IMR-90 (cell line): ENCODE results near the gene CCDC38. TPM values are rescaled to one million over a fixed set of nuclear protein-coding genes. Genes with fewer than 3 reads are reported as not detected.

Experiments used
- ATAC-seq: fragments of 200-7000 bp; cut with Tn5 transposase; 2 replicates; pipeline ENCODE4 v1.9.1; 2020; ENCODE audit warnings: low read depth, mild to moderate bottlenecking, moderate library complexity
- BruUV-seq: library from RNA; stranded (reverse); fragments of 400-500 nt; replicated peaks from 2 replicates; lab custom pipeline; 2021; lab: Mats Ljungman, UMichigan
- CTCF ChIA-PET: fragments of 300-600 bp; formaldehyde crosslinking; extraction: SDS; loops from one replicate; lab custom pipeline; 2021; ENCODE audit warnings: antibody characterized with exemption; lab: Yijun Ruan, JAX
- POLR2A ChIA-PET: fragments of 300-600 bp; sonication (Branson Sonifier 250); formaldehyde crosslinking; loops from one replicate; lab custom pipeline; 2022; ENCODE audit warnings: antibody characterized with exemption; ENCODE audit not compliant: unreplicated experiment; lab: Charles Lee
- DNase-seq: peaks from one replicate; pipeline ENCODE4 v3.0.0; 2013
- H2AFZ ChIP-seq: replicated peaks from 2 replicates; pipeline ENCODE3; 2013; ENCODE audit warnings: low read length, mild to moderate bottlenecking; ENCODE audit not compliant: poor library complexity
- H2AK5ac ChIP-seq: 2 replicates; pipeline ENCODE4 v1.6.1; 2013; ENCODE audit warnings: low read depth, low read length, inconsistent platforms
- H2AK9ac ChIP-seq: replicated peaks from 2 replicates; pipeline ENCODE3; 2013; ENCODE audit warnings: mild to moderate bottlenecking, low read depth, low read length, moderate library complexity; ENCODE audit not compliant: poor library complexity
- H2BK120ac ChIP-seq: 2 replicates; pipeline ENCODE4 v1.6.1; 2013; ENCODE audit warnings: low read depth, low read length, inconsistent platforms
- H2BK15ac ChIP-seq: 3 replicates; pipeline ENCODE4 v1.6.1; 2013; ENCODE audit warnings: low read depth, low read length, inconsistent platforms
- H2BK20ac ChIP-seq: 2 replicates; pipeline ENCODE4 v1.6.1; 2013; ENCODE audit warnings: low read depth, mild to moderate bottlenecking, inconsistent platforms, low read length, moderate library complexity
- H2BK5ac ChIP-seq: 2 replicates; pipeline ENCODE4 v1.6.1; 2013; ENCODE audit warnings: mild to moderate bottlenecking, low read depth, low read length, inconsistent platforms; ENCODE audit not compliant: poor library complexity, severe bottlenecking
- H3K14ac ChIP-seq: replicated peaks from 2 replicates; pipeline ENCODE4 v1.6.1; 2013; ENCODE audit warnings: low read depth, low read length, inconsistent platforms
- H3K18ac ChIP-seq: 2 replicates; pipeline ENCODE4 v1.6.1; 2013; ENCODE audit warnings: low read depth, low read length, control low read depth
- H3K23ac ChIP-seq: 2 replicates; pipeline ENCODE4 v1.6.1; 2013; ENCODE audit warnings: low read depth, low read length, inconsistent platforms
- H3K27ac ChIP-seq: 2 replicates; pipeline ENCODE4 v1.5.1; 2013; ENCODE audit warnings: mild to moderate bottlenecking, control low read depth, low read length; ENCODE audit not compliant: insufficient read depth
- H3K27me3 ChIP-seq: 2 replicates; pipeline ENCODE4 v1.6.1; 2013; ENCODE audit warnings: low read length; ENCODE audit not compliant: control insufficient read depth, insufficient read depth
- H3K36me3 ChIP-seq: 2 replicates; pipeline ENCODE4 v1.6.1; 2013; ENCODE audit warnings: low read length, mixed read lengths; ENCODE audit not compliant: control insufficient read depth, insufficient read depth
- H3K4ac ChIP-seq: 2 replicates; pipeline ENCODE4 v1.6.1; 2013; ENCODE audit warnings: low read depth, low read length, inconsistent platforms
- H3K4me1 ChIP-seq: 2 replicates; pipeline ENCODE4 v1.6.1; 2013; ENCODE audit warnings: low read length, mixed read lengths; ENCODE audit not compliant: control insufficient read depth, insufficient read depth
- H3K4me2 ChIP-seq: 2 replicates; pipeline ENCODE4 v1.6.1; 2013; ENCODE audit warnings: low read depth, mild to moderate bottlenecking, control low read depth, low read length, moderate library complexity
- H3K4me3 ChIP-seq: 2 replicates; pipeline ENCODE4 v1.5.1; 2013; ENCODE audit warnings: low read depth, mild to moderate bottlenecking, control low read depth, low read length, moderate library complexity; ENCODE audit not compliant: insufficient read depth
- H3K56ac ChIP-seq: 2 replicates; pipeline ENCODE4 v1.6.1; 2013; ENCODE audit warnings: low read length, inconsistent platforms; ENCODE audit not compliant: insufficient read depth; ENCODE audit errors: extremely low read depth
- H3K79me1 ChIP-seq, 2 experiments: 2 replicates each; pipeline ENCODE4 v1.6.1; 2013; ENCODE audit warnings: low read length in 2 of 2, inconsistent platforms in 1 of 2, low read depth in 1 of 2
- H3K9ac ChIP-seq: 2 replicates; pipeline ENCODE4 v1.6.1; 2013; ENCODE audit warnings: low read depth, low read length, control low read depth
- H3K9me1 ChIP-seq: 2 replicates; pipeline ENCODE4 v1.6.1; 2013; ENCODE audit warnings: low read length, inconsistent platforms; ENCODE audit not compliant: insufficient read depth
- H3K9me3 ChIP-seq: 2 replicates; pipeline ENCODE4 v1.6.1; 2013; ENCODE audit warnings: low read length; ENCODE audit not compliant: control insufficient read depth, insufficient read depth
- H4K20me1 ChIP-seq: 2 replicates; pipeline ENCODE4 v1.6.1; 2013; ENCODE audit warnings: low read length, inconsistent platforms; ENCODE audit not compliant: insufficient read depth
- H4K5ac ChIP-seq: 2 replicates; pipeline ENCODE4 v1.6.1; 2013; ENCODE audit warnings: mild to moderate bottlenecking, low read depth, low read length, control low read depth
- H4K8ac ChIP-seq, 2 experiments: 2 replicates each; pipeline ENCODE4 v1.6.1; 2013; ENCODE audit warnings: low read depth in 2 of 2, low read length in 2 of 2, control low read depth in 1 of 2, inconsistent platforms in 1 of 2
- H4K91ac ChIP-seq: 2 replicates; pipeline ENCODE4 v1.6.1; 2013; ENCODE audit warnings: low read depth, low read length, inconsistent platforms; ENCODE audit not compliant: insufficient read depth
- BHLHE40 ChIP-seq: fragments of 150-350 bp; IDR thresholded peaks from 2 replicates; pipeline ENCODE4 v1.6.1; 2016; ENCODE audit warnings: mild to moderate bottlenecking, low read depth, low read length
- CTCF ChIP-seq: conservative IDR thresholded peaks from 2 replicates; pipeline ENCODE4 v1.5.1; 2012; ENCODE audit warnings: mild to moderate bottlenecking, low read depth, low read length, improper control_type of control experiment
- ELK1 ChIP-seq: fragments of 150-350 bp; IDR thresholded peaks from 2 replicates; pipeline ENCODE4 v1.6.1; 2016; ENCODE audit warnings: low read depth, mild to moderate bottlenecking, low read length, moderate library complexity, borderline replicate concordance
- MAFK ChIP-seq: IDR thresholded peaks from 2 replicates; pipeline ENCODE4 v1.6.1; 2012; ENCODE audit warnings: low read depth, low read length, improper control_type of control experiment
- MAZ ChIP-seq: IDR thresholded peaks from 2 replicates; pipeline ENCODE4 v1.6.1; 2012; ENCODE audit warnings: low read depth, mild to moderate bottlenecking, low read length, improper control_type of control experiment, moderate library complexity, borderline replicate concordance
- NFE2L2 ChIP-seq: fragments of 150-350 bp; IDR thresholded peaks from 2 replicates; pipeline ENCODE4 v1.6.1; 2016; ENCODE audit warnings: low read depth, mild to moderate bottlenecking, low read length
- RAD21 ChIP-seq: IDR thresholded peaks from 2 replicates; pipeline ENCODE4 v1.6.1; 2012; ENCODE audit warnings: low read length, improper control_type of control experiment
- RFX5 ChIP-seq: IDR thresholded peaks from 2 replicates; pipeline ENCODE4 v1.8.0; 2012; ENCODE audit warnings: low read depth, mild to moderate bottlenecking, low read length, moderate library complexity
- SMC3 ChIP-seq: fragments of 150-350 bp; IDR thresholded peaks from 2 replicates; pipeline ENCODE4 v1.6.1; 2016; ENCODE audit warnings: low read depth, mild to moderate bottlenecking, antibody characterized with exemption, low read length, moderate library complexity
- USF2 ChIP-seq: fragments of 150-350 bp; IDR thresholded peaks from 2 replicates; pipeline ENCODE4 v1.6.1; 2017; ENCODE audit warnings: mild to moderate bottlenecking, antibody characterized with exemption, low read length, low read depth
- WGBS, 2 experiments: methylation state at CpG; one replicate each; pipeline versions ENCODE4 v1.1.5 to v1.1.7; 2013; ENCODE audit warnings: missing lambda C conversion rate in 2 of 2; ENCODE audit not compliant: insufficient read length in 1 of 2; ENCODE audit errors: extremely low coverage in 2 of 2; 5-methylcytosine and 5-hydroxymethylcytosine counted together
- dilution Hi-C: fragments of 300-500 bp; cut with HindIII; formaldehyde crosslinking; loops from one replicate; pipeline ENCODE4 v1.14.3; 2018; ENCODE audit warnings: low sequenced_read_pairs; ENCODE audit not compliant: unreplicated experiment
- in situ Hi-C: fragments of 300-500 bp; cut with MboI; formaldehyde crosslinking; loops from 3 replicates; pipeline ENCODE4 v1.14.3; 2019; ENCODE audit warnings: low sequenced_read_pairs, inconsistent platforms, mixed read lengths
- intact Hi-C: fragments of 100-400 bp; cut with micrococcal nuclease; formaldehyde crosslinking; loops from 2 replicates; pipeline ENCODE4 v1.10.0; 2022
- polyA plus RNA-seq, 3 experiments: library from polyadenylated mRNA; depleted of rRNA; stranded (reverse); fragments of >200 nt; gene quantifications; 2 replicates each; pipeline ENCODE4 v1.2.3, GENCODE V29; 2012; ENCODE audit warnings: low replicate concordance in 1 of 3
- total RNA-seq: library from RNA; depleted of rRNA; stranded (reverse); fragments of >200 nt; gene quantifications from 2 replicates; pipeline ENCODE4 v1.2.3, GENCODE V29; 2012

CCDC38 gene
- total and polyA plus RNA-seq, 2 of the 4 experiments (the other 2 are of a cell fraction), result not detected

GRCh38 chr12:95978774-95979173, 36.4 kb upstream of the CCDC38 start:
- dilution Hi-C loops (no loop called here), in situ Hi-C loops (no loop called here), intact Hi-C loops (no loop called here)
- Histone ChIP-seq H3K18ac (no peak overlapping the region), H3K27ac (no peak overlapping the region), H2AK9ac (no peak overlapping the region), H4K91ac (no peak overlapping the region), H4K8ac (no peak overlapping the region), H2AFZ (no peak overlapping the region), H3K23ac (no peak overlapping the region), H3K4me2 (no peak overlapping the region), H2BK120ac (no peak overlapping the region), H2BK20ac (no peak overlapping the region), H2BK5ac (no peak overlapping the region), H3K4ac (no peak overlapping the region), H4K5ac (no peak overlapping the region), H2AK5ac (no peak overlapping the region), H3K36me3 (no peaks in the 10 kb centered on the region), H2BK15ac (no peak overlapping the region), H3K79me1 (no peaks in the 10 kb centered on the region), H3K4me3 (no peak overlapping the region), H3K9me3 (no peaks in the 10 kb centered on the region), H3K9me1 (no peaks in the 10 kb centered on the region), H4K20me1 (no peaks in the 10 kb centered on the region), H3K56ac (no peak overlapping the region), H3K4me1 (no peaks in the 10 kb centered on the region), H3K14ac (no peak overlapping the region), H3K27me3 (peaks cover 8% of the 10 kb centered on the region), H3K9ac (no peak overlapping the region)
- WGBS, 2 experiments, result no CpG with 5 or more reads among the region's 3 CpGs
- ChIA-PET CTCF (interaction anchor here (1.1 kb wide), 1 partner anchor 13 kb away, joined by 5 read pairs; no protein-coding TSS in a partner anchor), POLR2A (no interaction called here)
- BruUV-seq, result no TSS peak
- TF ChIP-seq RAD21 (no peak), NFE2L2 (no peak), SMC3 (no peak), RFX5 (no peak), BHLHE40 (no peak), CTCF (no peak), MAFK (no peak), USF2 (no peak), ELK1 (no peak), MAZ (no peak)
- DNase-seq, result no peak
- no peak for ATAC-seq
